GM13977 (cell line): ENCODE measurements around the gene CKAP2.

Source experiments
- DNase-seq: peaks from one replicate; pipeline ENCODE4 v3.0.0; 2012; ENCODE audit warnings: low spot score
- in situ Hi-C: fragments of 300-500 bp; cut with MboI; formaldehyde crosslinking; loops from one replicate; pipeline ENCODE4 v1.12.0; 2022; ENCODE audit warnings: low sequenced_read_pairs, low pct_unique_long_range_greater_than_20kb, mixed read lengths, inconsistent platforms; ENCODE audit not compliant: unreplicated experiment
- TF ChIP-seq, protein P1 (sequence below): IDR thresholded peaks from 2 replicates; pipeline ENCODE4 v1.5.1; 2012; ENCODE audit warnings: mild to moderate bottlenecking, control low read depth; ENCODE audit not compliant: insufficient read depth; ENCODE audit errors: extremely low read depth, missing control alignments

The CKAP2 gene

DNA sequence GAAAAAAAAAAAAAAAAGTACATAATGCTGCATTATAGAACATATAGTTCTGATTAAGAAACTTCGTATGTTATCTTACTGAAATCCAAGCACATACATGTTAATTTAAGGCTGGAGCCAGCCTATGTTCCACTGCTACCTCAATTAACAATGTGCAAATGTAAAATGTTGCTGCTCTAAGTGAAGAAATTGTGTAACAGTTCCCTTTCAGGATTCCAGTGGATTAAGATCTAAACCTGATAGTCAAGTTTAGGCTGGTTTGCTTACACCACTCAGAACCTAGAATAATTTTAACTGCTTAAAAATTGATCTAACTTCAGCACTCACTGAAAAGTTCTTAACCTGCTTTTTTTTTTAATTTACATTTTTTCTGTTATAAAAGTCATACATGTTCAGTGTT, 9.0 kb upstream of the CKAP2 start:
- in situ Hi-C loops = no loop called here
- TF ChIP-seq, protein P1, sequence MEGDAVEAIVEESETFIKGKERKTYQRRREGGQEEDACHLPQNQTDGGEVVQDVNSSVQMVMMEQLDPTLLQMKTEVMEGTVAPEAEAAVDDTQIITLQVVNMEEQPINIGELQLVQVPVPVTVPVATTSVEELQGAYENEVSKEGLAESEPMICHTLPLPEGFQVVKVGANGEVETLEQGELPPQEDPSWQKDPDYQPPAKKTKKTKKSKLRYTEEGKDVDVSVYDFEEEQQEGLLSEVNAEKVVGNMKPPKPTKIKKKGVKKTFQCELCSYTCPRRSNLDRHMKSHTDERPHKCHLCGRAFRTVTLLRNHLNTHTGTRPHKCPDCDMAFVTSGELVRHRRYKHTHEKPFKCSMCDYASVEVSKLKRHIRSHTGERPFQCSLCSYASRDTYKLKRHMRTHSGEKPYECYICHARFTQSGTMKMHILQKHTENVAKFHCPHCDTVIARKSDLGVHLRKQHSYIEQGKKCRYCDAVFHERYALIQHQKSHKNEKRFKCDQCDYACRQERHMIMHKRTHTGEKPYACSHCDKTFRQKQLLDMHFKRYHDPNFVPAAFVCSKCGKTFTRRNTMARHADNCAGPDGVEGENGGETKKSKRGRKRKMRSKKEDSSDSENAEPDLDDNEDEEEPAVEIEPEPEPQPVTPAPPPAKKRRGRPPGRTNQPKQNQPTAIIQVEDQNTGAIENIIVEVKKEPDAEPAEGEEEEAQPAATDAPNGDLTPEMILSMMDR = no peak
- no peak for DNase-seq

DNA sequence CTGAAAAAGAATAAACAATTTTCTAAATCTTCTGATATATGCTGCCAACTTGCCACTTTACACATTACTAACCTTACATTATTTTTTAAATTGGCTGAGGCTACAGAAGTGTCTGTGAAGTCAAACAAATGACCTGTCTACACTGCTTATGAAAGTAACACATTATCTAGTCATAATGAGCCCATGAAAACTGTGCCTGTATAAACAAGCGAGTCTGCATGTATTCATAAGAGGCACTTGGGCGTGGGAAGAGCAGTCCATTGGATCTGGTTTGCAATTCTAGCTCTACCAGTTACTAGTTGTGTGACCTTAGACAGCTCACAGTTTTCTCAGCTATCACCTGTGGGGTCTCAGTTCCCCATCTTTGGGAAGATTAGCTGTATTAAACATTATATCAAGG, 7.9 kb upstream of the CKAP2 start:
- no peak for DNase-seq
- TF ChIP-seq, protein P1 = no peak
- in situ Hi-C loops = no loop called here

DNA sequence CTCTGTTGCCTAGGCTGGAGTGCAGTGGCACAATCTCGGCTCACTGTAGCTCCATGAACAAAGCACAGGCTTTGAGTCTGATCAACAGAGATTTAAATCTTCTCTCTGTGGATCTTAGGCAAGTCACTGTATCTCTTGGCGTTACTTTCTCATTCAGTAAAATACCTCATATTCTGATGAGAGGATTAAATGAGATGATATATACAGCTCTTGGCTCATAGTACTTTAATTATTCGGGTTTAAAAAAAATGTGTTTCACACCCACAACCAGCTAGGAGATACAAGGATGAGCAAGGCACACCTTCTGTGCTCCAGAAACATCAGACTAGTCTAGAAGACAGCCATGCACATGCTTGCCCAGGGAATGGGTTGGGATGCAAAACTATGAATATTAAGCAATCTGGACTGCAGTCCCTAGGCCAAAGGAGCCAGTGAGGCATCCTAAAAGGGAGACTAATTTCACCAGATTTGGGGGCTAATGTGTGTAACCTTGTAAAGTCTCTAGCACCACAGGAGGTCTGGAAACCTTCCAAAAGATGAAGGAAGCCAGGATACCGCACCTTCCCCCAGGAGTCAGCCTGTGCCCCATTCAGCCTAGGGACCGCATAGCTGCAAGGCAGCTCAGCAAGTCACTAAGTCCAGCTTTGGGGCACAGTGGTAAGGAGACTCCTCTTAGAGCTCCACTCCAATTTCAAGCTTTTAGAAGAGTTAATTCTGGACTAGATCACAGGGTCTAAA, 7.3 kb upstream of the CKAP2 start:
- in situ Hi-C loops = no loop called here
- TF ChIP-seq, protein P1 = no peak
- no peak for DNase-seq

DNA sequence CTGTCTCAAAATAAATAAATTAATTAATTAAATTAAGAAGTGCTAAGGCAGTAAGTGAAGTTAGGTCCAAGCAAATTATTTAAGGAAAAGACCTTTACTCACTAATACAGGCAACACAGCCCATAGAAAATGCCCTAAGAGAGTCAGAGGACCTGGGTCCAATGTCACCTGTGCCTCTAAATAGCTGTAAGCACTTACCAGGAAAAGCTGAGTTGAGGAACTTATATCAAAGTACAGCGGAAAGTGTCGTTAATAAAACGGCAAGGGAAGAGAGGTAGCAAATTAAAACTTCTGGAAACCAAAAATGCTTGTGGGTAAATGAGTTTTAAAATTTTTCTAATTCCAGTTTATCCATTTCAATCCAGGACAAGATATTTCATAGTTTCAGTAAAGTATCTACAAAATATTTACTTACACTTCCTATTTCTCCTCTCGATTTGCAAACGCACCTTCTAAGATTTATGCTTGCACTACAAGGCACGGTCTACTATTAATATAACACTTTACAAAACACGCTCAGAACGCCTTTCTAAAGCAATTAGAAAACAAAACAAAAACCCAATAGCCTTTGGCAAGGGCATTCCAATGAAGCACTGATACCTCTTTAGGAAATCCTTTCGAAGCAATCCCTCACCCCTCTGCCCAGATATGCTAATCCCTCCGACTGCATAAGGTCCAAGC, 5.8 kb upstream of the CKAP2 start:
- DNase-seq = no peak
- in situ Hi-C loops = no loop called here
- TF ChIP-seq, protein P1 = no peak

DNA sequence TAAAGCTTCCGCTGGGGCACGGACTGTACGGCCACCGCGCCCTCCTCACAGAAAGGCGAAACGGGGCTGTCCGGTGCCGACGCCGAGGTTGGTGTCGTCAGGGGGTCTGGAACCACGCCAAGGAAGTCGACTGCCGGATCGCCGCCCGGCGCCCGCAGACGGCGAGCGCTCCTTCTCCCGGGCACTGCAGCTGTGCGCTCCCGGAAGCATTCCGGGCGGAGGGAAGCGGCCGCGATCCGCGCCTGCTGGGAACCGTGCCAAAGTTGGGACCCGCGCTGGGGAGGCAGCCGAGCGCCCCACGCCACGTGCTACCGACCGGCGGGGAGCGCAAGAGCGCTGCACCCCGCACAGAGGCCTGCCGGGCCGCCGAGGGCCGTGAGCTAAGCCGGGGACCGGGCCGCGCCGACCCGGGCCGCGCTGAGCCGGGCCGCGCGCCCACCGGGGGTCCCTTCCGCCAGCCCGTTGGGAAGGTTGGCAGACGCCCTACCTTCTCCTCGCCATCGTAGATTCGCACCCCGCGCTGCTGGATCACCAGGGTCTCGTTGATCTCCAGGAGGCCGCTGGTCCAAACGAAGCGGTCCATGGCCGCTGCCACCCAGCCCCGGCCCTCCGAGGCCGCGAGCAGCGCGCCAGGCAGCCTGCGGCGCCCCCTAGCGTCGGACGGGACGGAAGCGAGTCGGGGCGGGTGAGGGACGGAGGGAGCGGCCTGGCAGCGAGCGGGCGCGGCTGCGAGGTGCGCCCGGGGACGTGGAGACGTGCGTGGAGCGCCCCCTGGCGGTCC, 5.1 kb upstream of the CKAP2 start, which contains the start of gene VPS36:
Gene VPS36, minus strand, starts transcription at position 623 of the 781 bp plus-strand sequence. Its CDS starts 40 bp downstream, at position 583.
- in situ Hi-C loops = no loop called here
- TF ChIP-seq, protein P1 = peak; percentile 100
- DNase-seq = peak; percentile 93

DNA sequence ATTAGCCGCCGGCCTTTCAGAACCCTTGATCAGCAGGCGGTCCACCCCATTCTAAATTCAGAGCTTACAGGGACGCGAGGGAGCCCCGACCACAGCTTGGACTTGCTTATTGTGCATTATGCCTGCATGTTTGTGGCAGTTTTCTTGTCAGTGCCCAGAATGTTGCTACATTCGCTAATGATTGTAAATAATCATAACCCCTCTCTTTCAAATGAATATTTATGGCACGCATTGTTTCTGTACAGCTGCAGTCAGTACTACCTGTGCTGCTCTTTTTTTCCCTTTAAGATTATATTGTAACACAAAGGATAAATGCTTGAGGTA, 4.5 kb upstream of the CKAP2 start:
- in situ Hi-C loops = no loop called here
- TF ChIP-seq, protein P1 = no peak
- DNase-seq = no peak
